HEK293 (cell line): ENCODE results near the gene STBD1.

Experiments used
- CTCF ChIP-seq: fragments of 450-650 bp; formaldehyde crosslinking; IDR thresholded peaks from 2 replicates; pipeline ENCODE4 v1.5.1; 2016; ENCODE audit warnings: missing biosample characterization, missing genetic modification characterization
- KLF16 ChIP-seq: fragments of 450-650 bp; formaldehyde crosslinking; IDR thresholded peaks from 2 replicates; pipeline ENCODE4 v1.5.1; 2017; ENCODE audit warnings: missing biosample characterization, missing genetic modification characterization
- ZNF302 ChIP-seq: fragments of 450-650 bp; formaldehyde crosslinking; IDR thresholded peaks from 2 replicates; pipeline ENCODE4 v1.5.1; 2016; ENCODE audit warnings: missing biosample characterization, missing genetic modification characterization, low read depth

GRCh38 chr4:76307660-76308014 is 1.1 kb downstream of the STBD1 start:
- no peak for TF ChIP-seq ZNF302
- TF ChIP-seq KLF16 (tag by site-specific recombination): no peak
- no peak for TF ChIP-seq CTCF
